NCI-H1048 (cell line): Measurements from ENCODE around the gene ZNF619.

Experiments
- DNase-seq: peaks from one replicate; lab custom pipeline; 2025; lab: John Stamatoyannopoulos, UW

ZNF619 gene

GRCh38 chr3:40465456-40465855 lies 11.5 kb upstream of the ZNF619 start:
- no peak for DNase-seq

- no peak for DNase-seq
These were observed 8.9 kb upstream of the ZNF619 start for GRCh38 chr3:40468018-40468417.

GRCh38 chr3:40470701-40471100 lies 6.2 kb upstream of the ZNF619 start:
- no peak for DNase-seq

GRCh38 chr3:40477666-40478065 lies 744 bp downstream of the ZNF619 start:
- no peak for DNase-seq

- DNase-seq: no peak
These were observed 10.2 kb downstream of the ZNF619 start for GRCh38 chr3:40487172-40487571.

- DNase-seq: no peak
These were observed 14.0 kb downstream of the ZNF619 start for GRCh38 chr3:40490916-40491315.

- DNase-seq: no peak
These were observed 17.8 kb downstream of the ZNF619 start for GRCh38 chr3:40494698-40495097.

- no peak for DNase-seq
These were observed 20.4 kb downstream of the ZNF619 start for GRCh38 chr3:40497288-40497687.

- DNase-seq: no peak
These were observed 23.0 kb downstream of the ZNF619 start for GRCh38 chr3:40499952-40500351.

- no peak for DNase-seq
These were observed 25.1 kb downstream of the ZNF619 start for GRCh38 chr3:40502034-40502433.

GRCh38 chr3:40504636-40505430 lies 27.9 kb downstream of the ZNF619 start:
- DNase-seq: no peak

- DNase-seq: peak; percentile 86
These were observed 28.9 kb downstream of the ZNF619 start, which contains the start of gene ZNF620 for GRCh38 chr3:40505599-40506462. TSS of gene ZNF620 (plus strand) at chr3:40506039. CDS start at chr3:40506353, 314 bp downstream.

- no peak for DNase-seq
These were observed 34.3 kb downstream of the ZNF619 start for GRCh38 chr3:40511031-40511718.

GRCh38 chr3:40516201-40516600 lies 39.3 kb downstream of the ZNF619 start:
- no peak for DNase-seq

- DNase-seq: no peak
These were observed 41.1 kb downstream of the ZNF619 start for GRCh38 chr3:40518067-40518466.

- no peak for DNase-seq
These were observed 41.9 kb downstream of the ZNF619 start for GRCh38 chr3:40518848-40519247.

- no peak for DNase-seq
These were observed 44.3 kb downstream of the ZNF619 start for GRCh38 chr3:40521254-40521653.

GRCh38 chr3:40523781-40524180 lies 46.9 kb downstream of the ZNF619 start:
- DNase-seq: no peak

- no peak for DNase-seq
These were observed 47.3 kb downstream of the ZNF619 start for GRCh38 chr3:40524222-40524567.

GRCh38 chr3:40524568-40525285 lies 47.8 kb downstream of the ZNF619 start, which contains the start of gene ZNF621:
TSS of gene ZNF621 (plus strand) at chr3:40524960. CDS start at chr3:40525841, 881 bp downstream.
- DNase-seq: peak; percentile 62

GRCh38 chr3:40528426-40528825 lies 51.5 kb downstream of the ZNF619 start:
- DNase-seq: no peak

GRCh38 chr3:40532252-40532651 lies 55.3 kb downstream of the ZNF619 start:
- no peak for DNase-seq
